Effector memory CD4-positive, alpha-beta T cell (primary cell): ENCODE results near the gene THSD1.
"Not testable (repeated sequence)": the region's sequence is repeated elsewhere in the genome, so short reads cannot be mapped to it uniquely, and the experiment has no call there.

Experiments
- DNase-seq, 3 donors: peaks; one replicate each; pipeline ENCODE4 v3.0.0-alpha.2; 2020
- H3K27ac ChIP-seq: 2 replicates; pipeline ENCODE4 v1.7.0; 2013; ENCODE audit warnings: mild to moderate bottlenecking, low read length, moderate library complexity; ENCODE audit not compliant: insufficient read depth, poor library complexity, severe bottlenecking
- H3K27me3 ChIP-seq: replicated peaks from 2 replicates; pipeline ENCODE4 v1.7.0; 2013; ENCODE audit warnings: mild to moderate bottlenecking, low read length; ENCODE audit not compliant: insufficient read depth, control insufficient read depth, poor library complexity, severe bottlenecking
- H3K36me3 ChIP-seq: 2 replicates; pipeline ENCODE4 v1.7.0; 2013; ENCODE audit warnings: mild to moderate bottlenecking, low read length, moderate library complexity; ENCODE audit not compliant: control insufficient read depth, insufficient read depth
- H3K4me1 ChIP-seq: 2 replicates; pipeline ENCODE4 v1.7.0; 2013; ENCODE audit warnings: low read length, mild to moderate bottlenecking; ENCODE audit not compliant: control insufficient read depth, insufficient read depth, poor library complexity, severe bottlenecking
- H3K4me3 ChIP-seq: 2 replicates; pipeline ENCODE4 v1.7.0; 2013; ENCODE audit warnings: low read length, low read depth, mild to moderate bottlenecking; ENCODE audit not compliant: insufficient read depth, poor library complexity, severe bottlenecking
- H3K9me3 ChIP-seq: 2 replicates; pipeline ENCODE4 v1.7.0; 2013; ENCODE audit warnings: mild to moderate bottlenecking, low read length, moderate library complexity; ENCODE audit not compliant: control insufficient read depth

The THSD1 gene

DNA sequence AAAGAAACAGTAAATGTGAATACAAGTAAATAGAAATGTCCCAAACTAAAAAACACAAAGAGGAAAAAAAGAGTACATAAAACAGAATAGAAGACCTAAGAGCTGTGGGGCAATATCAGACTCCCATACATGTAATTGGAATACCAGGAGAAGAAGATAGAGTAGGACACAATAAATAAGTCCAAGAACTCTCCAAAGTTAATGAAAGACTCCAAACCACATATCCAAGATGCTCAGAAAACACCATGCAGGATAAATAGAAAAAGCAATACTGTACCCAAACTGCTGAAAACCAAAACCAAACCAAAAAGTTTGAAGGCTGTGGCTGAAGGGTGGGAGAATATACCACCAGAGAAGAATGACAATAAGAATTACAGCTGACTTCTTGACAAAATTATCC is 18.3 kb downstream of the THSD1 start:
- Histone ChIP-seq H3K27ac (no peak overlapping the region), H3K4me1 (no peaks in the 10 kb centered on the region), H3K9me3 (no peaks in the 10 kb centered on the region), H3K4me3 (no peak overlapping the region), H3K36me3 (no peaks in the 10 kb centered on the region), H3K27me3 (no peaks in the 10 kb centered on the region)
- DNase-seq: no peak

GRCh38 chr13:52385870-52386269 is 20.1 kb downstream of the THSD1 start:
- Histone ChIP-seq H3K27ac (no peak overlapping the region), H3K27me3 (no peaks in the 10 kb centered on the region), H3K4me3 (no peak overlapping the region), H3K9me3 (no peaks in the 10 kb centered on the region), H3K36me3 (no peaks in the 10 kb centered on the region), H3K4me1 (no peaks in the 10 kb centered on the region)
- no peak for DNase-seq

DNA sequence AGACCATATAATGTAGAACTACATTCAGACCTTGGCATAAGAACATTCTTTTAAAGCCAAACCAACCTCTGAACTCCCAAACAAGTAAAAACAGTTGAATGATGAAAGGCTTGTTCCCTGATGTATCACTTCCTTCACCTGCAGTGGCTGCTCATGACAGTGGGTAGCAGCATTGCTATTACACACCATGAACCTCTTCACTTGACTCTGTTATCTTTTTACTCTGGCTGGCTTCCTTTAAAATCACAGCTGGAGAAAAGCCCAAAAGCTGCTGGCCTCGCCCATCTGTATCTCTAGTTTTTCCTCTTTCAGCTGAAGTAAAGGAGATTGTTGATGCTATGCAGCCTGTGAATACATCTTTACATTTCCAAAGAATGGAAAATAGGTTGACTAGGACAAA is 22.6 kb downstream of the THSD1 start:
- no peaks in the 10 kb centered on the region for H3K4me1 ChIP-seq
- H3K9me3 ChIP-seq: no peaks in the 10 kb centered on the region
- H3K27ac ChIP-seq: no peak overlapping the region
- no peaks in the 10 kb centered on the region for H3K36me3 ChIP-seq
- no peak for DNase-seq
- no peaks in the 10 kb centered on the region for H3K27me3 ChIP-seq
- no peak overlapping the region for H3K4me3 ChIP-seq

- Histone ChIP-seq H3K4me3 (no peak overlapping the region), H3K36me3 (no peaks in the 10 kb centered on the region), H3K9me3 (no peaks in the 10 kb centered on the region), H3K27ac (no peak overlapping the region), H3K4me1 (no peaks in the 10 kb centered on the region), H3K27me3 (no peaks in the 10 kb centered on the region)
- DNase-seq: no peak
These were observed 27.7 kb downstream of the THSD1 start for GRCh38 chr13:52378312-52378711.

- DNase-seq: no peak
- Histone ChIP-seq H3K4me1 (no peaks in the 10 kb centered on the region), H3K36me3 (no peaks in the 10 kb centered on the region), H3K27me3 (no peaks in the 10 kb centered on the region), H3K4me3 (no peak overlapping the region), H3K27ac (no peak overlapping the region), H3K9me3 (no peaks in the 10 kb centered on the region)
These were observed 28.1 kb downstream of the THSD1 start for GRCh38 chr13:52377898-52378297.

GRCh38 chr13:52374873-52375411 is 31.0 kb downstream of the THSD1 start:
- Histone ChIP-seq H3K36me3 (no peaks in the 10 kb centered on the region), H3K4me1 (no peaks in the 10 kb centered on the region), H3K4me3 (no peak overlapping the region), H3K27me3 (no peaks in the 10 kb centered on the region), H3K27ac (no peak overlapping the region), H3K9me3 (no peaks in the 10 kb centered on the region)
- DNase-seq: no peak

GRCh38 chr13:52374389-52374788 is 31.6 kb downstream of the THSD1 start:
- Histone ChIP-seq H3K27ac (no peak overlapping the region), H3K4me3 (no peak overlapping the region), H3K4me1 (no peaks in the 10 kb centered on the region), H3K36me3 (no peaks in the 10 kb centered on the region), H3K9me3 (no peaks in the 10 kb centered on the region), H3K27me3 (no peaks in the 10 kb centered on the region)
- no peak for DNase-seq

GRCh38 chr13:52373277-52373676 is 32.7 kb downstream of the THSD1 start:
- not testable (repeated sequence) for DNase-seq, H3K27ac ChIP-seq, H3K9me3 ChIP-seq, H3K4me3 ChIP-seq, H3K36me3 ChIP-seq, H3K27me3 ChIP-seq, H3K4me1 ChIP-seq

GRCh38 chr13:52371736-52372247 is 34.2 kb downstream of the THSD1 start:
- Histone ChIP-seq H3K27me3 (no peaks in the 10 kb centered on the region), H3K4me3 (no peak overlapping the region), H3K27ac (no peak overlapping the region), H3K4me1 (no peaks in the 10 kb centered on the region), H3K36me3 (no peaks in the 10 kb centered on the region), H3K9me3 (no peaks in the 10 kb centered on the region)
- no peak for DNase-seq

DNA sequence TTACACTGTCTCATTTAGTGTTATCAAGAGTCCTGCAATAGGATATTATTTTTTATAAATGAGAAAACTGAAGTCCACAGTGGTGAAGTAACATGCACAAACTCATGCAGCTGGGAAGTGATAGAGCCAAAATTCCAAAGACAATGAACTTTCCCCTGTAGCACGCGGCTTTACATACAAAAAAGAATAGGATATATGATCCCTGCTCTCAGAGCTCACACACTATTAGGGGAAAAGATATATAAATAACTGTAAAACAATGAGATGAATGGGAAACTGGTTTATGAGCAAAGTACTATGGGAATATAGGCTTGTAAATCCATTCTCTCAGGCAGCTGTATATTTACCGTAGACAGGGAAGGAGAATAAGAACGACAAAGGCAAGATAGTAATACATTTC is 39.7 kb downstream of the THSD1 start:
- Histone ChIP-seq H3K9me3 (no peaks in the 10 kb centered on the region), H3K4me1 (no peaks in the 10 kb centered on the region), H3K27ac (no peak overlapping the region), H3K36me3 (no peaks in the 10 kb centered on the region), H3K4me3 (no peak overlapping the region), H3K27me3 (no peaks in the 10 kb centered on the region)
- no peak for DNase-seq
